Activated CD4-positive, alpha-beta T cell treated with anti-CD3 and anti-CD28 coated beads, Interleukin-10, Interleukin-2, amounts not matched to agents 100 ng/mL and 50 ng/mL, durations not matched to agents 16 hours and 8 hours (primary cell): ENCODE measurements around the gene TMEM178B.

Experiments used
- DNase-seq: peaks from one replicate; pipeline ENCODE4 v3.0.0-alpha.2; 2020

The TMEM178B gene

DNA sequence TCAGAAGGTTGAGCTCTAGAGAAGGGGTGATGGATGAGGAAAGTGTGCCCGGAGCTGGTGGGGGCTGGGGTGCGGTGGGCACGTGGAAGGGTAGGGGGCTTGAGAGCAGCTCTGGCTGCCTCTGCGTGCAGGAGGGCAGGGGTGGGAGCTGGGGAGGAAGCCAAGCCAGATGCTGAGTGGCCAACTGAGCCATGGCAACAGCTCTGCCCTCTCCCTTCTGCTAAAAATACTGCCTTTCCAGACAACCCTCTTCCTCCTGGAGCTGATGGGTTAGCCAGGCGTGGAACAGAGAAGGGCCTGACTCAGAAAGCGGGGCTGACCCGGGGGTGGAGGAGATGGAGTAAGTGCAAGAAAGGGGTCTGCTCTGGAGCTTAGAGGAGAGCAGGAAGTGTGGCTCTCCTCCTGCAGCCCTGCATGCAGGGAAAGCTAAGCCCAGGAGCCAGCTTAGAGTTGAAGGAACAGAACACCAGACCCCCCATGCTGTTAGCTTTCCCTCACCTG is 362.8 kb downstream of the TMEM178B start:
- no peak for DNase-seq

GRCh38 chr7:141439164-141439563 is 365.3 kb downstream of the TMEM178B start:
- DNase-seq = no peak

DNA sequence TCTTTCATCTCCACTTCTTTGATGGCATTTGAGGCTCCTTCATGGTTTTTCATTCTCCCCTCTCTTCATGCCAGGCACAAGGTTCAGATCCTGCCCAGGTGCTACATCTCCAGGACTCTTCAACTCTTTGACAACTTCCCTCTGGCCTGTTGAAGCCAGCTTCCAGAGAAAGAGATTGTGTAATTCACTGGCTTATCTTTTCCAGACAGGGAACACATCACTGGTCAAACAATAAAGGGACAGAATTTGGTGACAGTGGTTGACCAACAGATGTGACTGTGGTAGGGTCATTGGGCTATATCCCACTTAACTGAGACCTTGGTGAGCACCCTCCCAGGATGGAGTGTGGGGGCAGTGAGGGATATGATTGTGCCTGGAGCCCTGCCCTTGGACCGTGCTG is 365.9 kb downstream of the TMEM178B start:
- no peak for DNase-seq

GRCh38 chr7:141441837-141442627 is 368.2 kb downstream of the TMEM178B start:
- no peak for DNase-seq

DNA sequence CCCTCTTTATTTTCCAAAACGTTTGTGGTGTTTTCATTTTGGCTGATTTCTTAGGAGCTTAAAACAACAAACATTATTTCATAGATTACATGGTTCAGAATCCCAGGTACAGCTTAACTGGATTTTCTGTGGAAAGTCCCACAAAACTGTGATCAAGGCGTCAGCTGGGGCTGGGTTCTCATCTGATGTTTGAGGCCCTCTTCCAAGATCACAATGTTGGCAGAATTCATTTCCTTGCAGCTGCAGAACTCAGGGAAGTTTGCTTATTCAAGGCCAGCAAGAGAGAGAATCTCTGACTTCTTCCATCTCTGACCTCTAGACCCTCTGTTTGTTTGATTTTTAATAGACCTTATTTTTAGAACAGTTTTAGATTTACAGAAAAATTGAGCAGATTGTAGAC is 368.9 kb downstream of the TMEM178B start:
- no peak for DNase-seq

DNA sequence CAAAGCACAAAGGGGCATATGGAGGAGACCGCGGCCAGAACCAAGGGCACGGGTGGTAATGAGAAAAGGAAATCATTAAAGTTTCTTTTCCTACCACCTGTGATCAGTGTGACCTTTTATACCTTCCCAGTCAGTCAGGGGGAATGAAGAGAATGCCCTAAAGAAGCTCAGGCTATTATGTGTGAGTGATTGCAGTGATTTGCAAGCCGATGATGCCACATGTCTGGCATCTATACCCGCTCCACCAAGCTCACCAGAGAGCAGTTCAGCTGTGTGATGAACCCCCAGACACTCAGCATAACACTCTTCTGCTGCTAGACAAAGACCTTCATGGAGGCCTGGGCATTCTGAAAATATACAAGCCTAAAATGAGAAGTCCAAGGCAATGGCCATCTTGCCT is 371.1 kb downstream of the TMEM178B start:
- DNase-seq = no peak

DNA sequence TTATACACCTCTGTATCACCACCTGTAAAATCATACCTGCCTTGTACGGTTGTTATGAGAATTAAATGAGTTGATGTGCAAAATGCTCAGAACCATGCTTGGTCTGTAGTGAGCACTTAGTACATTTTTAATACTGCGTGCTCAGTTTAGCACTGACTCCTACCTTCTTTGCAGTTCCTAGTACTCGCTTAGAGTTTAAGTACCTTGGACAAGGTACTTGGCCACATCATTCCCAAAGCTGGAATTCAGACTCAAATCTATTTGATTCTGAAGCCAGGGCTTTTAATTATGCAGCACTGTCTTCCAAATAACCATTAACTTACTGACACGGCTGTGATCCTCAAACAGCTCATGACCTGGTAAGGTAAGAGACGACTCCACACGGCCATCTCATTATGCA is 377.4 kb downstream of the TMEM178B start:
- DNase-seq = no peak

GRCh38 chr7:141452911-141453310 is 379.0 kb downstream of the TMEM178B start:
- DNase-seq = peak; percentile 86

- no peak for DNase-seq
Observed at GRCh38 chr7:141454338-141454737, 380.5 kb downstream of the TMEM178B start.

DNA sequence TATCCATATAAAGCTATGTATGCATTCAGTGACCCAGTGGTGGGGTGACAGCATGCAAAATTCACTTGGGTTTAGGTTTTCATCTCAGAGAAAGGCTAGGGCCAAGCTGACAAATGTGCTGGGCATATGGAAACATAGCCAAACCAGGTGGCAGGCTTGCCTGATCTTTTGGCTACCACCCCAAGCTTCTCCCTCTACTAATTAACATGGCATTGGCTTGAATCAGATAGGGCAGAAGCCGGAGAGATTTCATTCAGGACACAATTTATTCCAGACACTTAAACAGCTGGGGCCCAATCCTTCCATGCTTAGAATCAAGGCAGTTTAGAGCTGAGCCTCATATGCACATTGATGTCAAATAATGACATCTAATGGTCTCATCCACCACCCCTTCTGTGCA is 381.9 kb downstream of the TMEM178B start:
- DNase-seq = no peak

- no peak for DNase-seq
Observed at GRCh38 chr7:141456298-141456697, 382.4 kb downstream of the TMEM178B start.

- no peak for DNase-seq
Observed at GRCh38 chr7:141456711-141457110, 382.8 kb downstream of the TMEM178B start.

GRCh38 chr7:141460781-141461715 is 387.2 kb downstream of the TMEM178B start:
- DNase-seq = no peak

DNA sequence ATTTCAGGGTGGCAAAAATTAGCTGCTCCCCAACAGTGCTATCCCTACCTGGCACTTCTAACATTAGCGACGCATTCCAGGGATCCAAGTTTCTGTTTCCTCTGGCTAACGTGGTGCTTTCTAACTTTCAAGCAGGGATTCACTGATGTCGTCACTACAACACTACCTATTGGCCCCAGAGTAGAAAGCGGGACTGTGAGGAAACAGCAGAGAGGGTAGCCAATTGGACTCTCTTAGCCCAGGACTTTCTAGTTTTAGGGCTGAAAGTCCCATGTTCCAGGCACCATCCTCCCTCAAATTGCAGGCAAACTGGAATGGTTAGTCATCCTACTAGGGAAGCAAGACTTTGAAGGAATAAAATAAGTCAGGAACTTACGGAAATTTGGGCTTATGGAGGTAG is 388.1 kb downstream of the TMEM178B start:
- DNase-seq = no peak

DNA sequence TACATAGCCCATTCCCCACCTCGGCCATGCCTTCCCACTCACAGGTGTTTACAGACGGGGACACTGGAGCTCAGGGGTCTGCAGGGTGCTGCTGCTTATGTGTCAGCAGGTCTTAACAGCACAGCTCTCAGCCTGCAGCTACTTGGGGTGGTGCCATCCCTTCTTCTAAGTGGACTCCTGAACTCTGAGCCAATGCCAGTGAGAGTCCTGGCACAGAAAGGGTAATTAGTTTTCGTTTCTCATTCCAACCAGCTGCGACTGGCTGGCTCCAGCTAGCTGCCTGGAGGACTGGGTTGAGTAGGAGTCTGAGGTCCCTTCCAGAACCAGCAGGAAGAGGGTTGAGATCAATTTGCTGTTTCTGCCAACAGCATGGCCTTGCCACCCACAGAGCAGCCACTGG is 389.1 kb downstream of the TMEM178B start:
- no peak for DNase-seq

- no peak for DNase-seq
Observed at GRCh38 chr7:141463986-141464385, 390.1 kb downstream of the TMEM178B start.

- no peak for DNase-seq
Observed at GRCh38 chr7:141464551-141464950, 390.7 kb downstream of the TMEM178B start.

DNA sequence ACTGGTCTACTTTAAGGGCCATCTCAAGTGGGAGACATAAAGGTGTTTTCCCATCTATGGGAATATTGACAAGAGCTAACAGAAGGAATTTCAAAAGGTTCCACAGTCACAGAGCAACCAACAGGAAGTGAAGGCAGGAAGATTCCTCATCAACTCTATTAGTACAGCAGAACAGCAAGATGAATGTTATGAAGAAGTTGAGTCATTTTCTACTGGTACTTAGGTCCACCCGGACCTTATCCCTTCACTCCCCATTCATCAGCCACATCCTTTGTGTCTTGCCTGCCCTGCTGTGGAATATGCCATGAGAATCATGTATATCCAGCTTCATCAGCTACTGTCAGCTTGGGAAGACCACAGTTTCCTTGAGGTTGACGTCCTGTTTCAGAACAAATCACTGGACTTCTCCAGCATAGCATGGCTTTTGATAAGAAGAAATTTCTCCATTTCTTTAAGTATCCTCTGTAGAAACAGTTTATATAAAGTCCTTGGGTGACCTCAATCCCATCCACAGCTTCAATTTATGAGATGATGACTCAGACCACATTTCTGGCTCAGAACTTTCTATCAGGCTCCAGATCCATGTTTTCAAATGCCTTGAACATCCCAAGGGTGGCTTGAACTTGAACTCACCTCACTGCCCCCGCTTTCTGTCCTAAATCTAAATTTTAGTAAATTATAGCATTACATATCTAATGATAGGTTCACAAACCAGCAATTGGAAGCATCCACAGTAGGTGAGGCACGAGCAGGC is 392.5 kb downstream of the TMEM178B start:
- DNase-seq = no peak

DNA sequence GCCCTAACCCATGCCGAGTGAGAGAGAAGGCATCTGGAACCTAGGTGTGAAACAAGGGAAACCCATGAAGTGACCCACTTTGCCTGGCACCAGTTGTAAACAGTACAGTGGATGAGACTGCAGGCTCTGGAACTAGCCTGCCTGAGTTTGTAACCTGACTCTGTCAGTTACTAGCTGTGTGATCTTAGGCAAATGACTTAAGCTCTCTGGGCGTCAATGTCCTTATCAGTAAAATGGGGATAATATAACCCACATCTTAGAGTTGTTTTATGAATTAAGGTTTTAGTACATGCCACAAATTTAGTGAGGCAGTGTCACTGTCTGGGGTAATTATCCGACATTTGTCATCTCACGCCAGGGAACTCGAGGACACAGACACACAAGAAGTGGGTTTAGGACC is 394.5 kb downstream of the TMEM178B start:
- DNase-seq = no peak

DNA sequence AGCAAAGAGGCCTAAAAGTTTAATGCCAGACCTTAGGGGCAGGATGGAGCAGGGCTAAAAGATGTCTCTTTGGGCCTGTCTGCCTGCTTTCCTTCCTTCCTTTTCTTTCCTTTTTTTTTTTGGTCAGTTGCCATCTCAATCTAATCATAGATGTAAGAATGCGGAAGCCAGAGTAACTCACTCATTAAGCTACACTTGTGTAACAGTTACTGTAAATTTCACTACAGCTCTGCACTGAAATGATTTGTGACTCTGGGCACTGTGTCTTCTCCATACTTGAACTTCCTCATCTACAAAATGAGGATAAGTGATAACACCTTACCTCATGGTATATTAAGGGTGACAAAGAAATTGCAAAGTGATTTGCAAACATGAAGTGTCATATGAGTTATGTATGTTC is 401.8 kb downstream of the TMEM178B start:
- no peak for DNase-seq

GRCh38 chr7:141477865-141478264 is 404.0 kb downstream of the TMEM178B start:
- no peak for DNase-seq

DNA sequence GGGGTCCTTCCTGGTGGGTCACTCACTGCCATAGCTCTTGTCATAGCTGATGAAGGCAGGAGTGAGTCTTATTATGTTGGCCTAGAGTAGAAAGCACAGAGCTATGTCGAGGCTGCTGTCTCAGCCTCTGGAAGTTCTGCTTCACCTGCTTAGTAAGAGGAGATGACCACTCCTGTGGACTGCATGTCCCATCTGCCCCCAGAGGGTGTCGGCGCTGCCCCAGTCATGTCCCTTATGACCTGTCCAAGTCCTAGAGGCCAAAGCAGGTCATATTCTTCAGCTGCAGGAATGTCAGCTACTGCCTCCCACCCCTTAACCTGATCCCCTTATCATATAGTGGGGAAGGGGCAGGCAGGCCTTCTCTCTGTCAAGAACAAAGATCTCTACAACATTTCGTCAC is 405.0 kb downstream of the TMEM178B start:
- DNase-seq = no peak

DNA sequence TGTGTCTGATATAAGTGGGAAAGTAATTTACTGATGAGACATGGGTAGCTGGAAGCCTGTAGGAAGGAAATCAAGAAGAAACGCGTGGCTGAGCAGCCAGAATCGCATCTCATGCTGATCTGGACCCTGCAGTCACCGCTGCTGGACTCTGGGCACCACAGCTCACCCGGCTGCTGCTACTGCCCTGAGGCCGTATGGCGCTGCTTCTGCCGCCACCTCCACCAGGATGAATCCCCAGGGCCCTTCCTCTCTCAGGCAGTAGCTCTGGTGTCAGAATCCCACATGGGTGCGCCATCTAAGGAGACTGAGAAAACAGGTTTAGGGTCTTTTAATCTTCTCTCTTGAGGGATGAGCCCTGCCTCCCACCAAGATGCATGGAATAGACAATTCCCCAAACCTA is 407.1 kb downstream of the TMEM178B start:
- no peak for DNase-seq
